ENCODE data around the gene DAG1.

DNA sequence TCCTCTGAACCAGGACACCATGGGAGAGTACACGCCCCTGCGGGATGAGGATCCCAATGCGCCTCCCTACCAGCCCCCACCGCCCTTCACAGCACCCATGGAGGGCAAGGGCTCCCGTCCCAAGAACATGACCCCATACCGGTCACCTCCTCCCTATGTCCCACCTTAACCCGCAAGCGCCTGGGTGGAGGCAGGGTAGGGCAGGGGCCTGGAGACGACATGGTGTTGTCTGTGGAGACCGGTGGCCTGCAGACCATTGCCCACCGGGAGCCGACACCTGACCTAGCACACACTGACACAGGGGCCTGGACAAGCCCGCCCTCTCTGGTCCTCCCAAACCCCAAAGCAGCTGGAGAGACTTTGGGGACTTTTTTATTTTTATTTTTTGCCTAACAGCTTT is 63.0 kb downstream of the DAG1 start:
- TF ChIP-seq ETV6 (conservative IDR thresholded peaks at IDR 0.05 in 1 of 2, IDR thresholded peaks at IDR 0.05 in 1 of 2; ENCODE audit: borderline replicate concordance in 1 of 2, low read depth in 1 of 2) = no peak
- TF ChIP-seq, protein P1, sequence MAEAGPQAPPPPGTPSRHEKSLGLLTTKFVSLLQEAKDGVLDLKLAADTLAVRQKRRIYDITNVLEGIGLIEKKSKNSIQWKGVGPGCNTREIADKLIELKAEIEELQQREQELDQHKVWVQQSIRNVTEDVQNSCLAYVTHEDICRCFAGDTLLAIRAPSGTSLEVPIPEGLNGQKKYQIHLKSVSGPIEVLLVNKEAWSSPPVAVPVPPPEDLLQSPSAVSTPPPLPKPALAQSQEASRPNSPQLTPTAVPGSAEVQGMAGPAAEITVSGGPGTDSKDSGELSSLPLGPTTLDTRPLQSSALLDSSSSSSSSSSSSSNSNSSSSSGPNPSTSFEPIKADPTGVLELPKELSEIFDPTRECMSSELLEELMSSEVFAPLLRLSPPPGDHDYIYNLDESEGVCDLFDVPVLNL (IDR thresholded peaks at IDR 0.05; ENCODE audit: low read depth, low read length) = no peak
- TF ChIP-seq HDAC2 (IDR thresholded peaks at IDR 0.05) = no peak
- TF ChIP-seq, protein P2, sequence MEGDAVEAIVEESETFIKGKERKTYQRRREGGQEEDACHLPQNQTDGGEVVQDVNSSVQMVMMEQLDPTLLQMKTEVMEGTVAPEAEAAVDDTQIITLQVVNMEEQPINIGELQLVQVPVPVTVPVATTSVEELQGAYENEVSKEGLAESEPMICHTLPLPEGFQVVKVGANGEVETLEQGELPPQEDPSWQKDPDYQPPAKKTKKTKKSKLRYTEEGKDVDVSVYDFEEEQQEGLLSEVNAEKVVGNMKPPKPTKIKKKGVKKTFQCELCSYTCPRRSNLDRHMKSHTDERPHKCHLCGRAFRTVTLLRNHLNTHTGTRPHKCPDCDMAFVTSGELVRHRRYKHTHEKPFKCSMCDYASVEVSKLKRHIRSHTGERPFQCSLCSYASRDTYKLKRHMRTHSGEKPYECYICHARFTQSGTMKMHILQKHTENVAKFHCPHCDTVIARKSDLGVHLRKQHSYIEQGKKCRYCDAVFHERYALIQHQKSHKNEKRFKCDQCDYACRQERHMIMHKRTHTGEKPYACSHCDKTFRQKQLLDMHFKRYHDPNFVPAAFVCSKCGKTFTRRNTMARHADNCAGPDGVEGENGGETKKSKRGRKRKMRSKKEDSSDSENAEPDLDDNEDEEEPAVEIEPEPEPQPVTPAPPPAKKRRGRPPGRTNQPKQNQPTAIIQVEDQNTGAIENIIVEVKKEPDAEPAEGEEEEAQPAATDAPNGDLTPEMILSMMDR (IDR thresholded peaks at IDR 0.05 in 2 of 3, conservative IDR thresholded peaks at IDR 0.05 in 1 of 3; ENCODE audit: control insufficient read depth in 2 of 3, extremely low read depth in 1 of 3, insufficient read depth in 1 of 3, low read depth in 3 of 3, low read length in 3 of 3) = no peak
- TF ChIP-seq EZH2 (IDR thresholded peaks at IDR 0.05; ENCODE audit: borderline replicate concordance, control insufficient read depth, low read depth, low read length) = no peak
- TF ChIP-seq IKZF1 (conservative IDR thresholded peaks at IDR 0.05) = no peak
- no peak for TF ChIP-seq TAF1 (IDR thresholded peaks at IDR 0.05; ENCODE audit: borderline replicate concordance, low read depth, low read length)
- TF ChIP-seq, protein P3, sequence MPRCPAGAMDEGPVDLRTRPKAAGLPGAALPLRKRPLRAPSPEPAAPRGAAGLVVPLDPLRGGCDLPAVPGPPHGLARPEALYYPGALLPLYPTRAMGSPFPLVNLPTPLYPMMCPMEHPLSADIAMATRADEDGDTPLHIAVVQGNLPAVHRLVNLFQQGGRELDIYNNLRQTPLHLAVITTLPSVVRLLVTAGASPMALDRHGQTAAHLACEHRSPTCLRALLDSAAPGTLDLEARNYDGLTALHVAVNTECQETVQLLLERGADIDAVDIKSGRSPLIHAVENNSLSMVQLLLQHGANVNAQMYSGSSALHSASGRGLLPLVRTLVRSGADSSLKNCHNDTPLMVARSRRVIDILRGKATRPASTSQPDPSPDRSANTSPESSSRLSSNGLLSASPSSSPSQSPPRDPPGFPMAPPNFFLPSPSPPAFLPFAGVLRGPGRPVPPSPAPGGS (IDR thresholded peaks at IDR 0.05; ENCODE audit: borderline replicate concordance, insufficient read depth, low read depth, low read length, poor library complexity, severe bottlenecking) = no peak
- TF ChIP-seq MXI1 (IDR thresholded peaks at IDR 0.05; ENCODE audit: low read depth, low read length) = no peak
- TF ChIP-seq, protein P4, sequence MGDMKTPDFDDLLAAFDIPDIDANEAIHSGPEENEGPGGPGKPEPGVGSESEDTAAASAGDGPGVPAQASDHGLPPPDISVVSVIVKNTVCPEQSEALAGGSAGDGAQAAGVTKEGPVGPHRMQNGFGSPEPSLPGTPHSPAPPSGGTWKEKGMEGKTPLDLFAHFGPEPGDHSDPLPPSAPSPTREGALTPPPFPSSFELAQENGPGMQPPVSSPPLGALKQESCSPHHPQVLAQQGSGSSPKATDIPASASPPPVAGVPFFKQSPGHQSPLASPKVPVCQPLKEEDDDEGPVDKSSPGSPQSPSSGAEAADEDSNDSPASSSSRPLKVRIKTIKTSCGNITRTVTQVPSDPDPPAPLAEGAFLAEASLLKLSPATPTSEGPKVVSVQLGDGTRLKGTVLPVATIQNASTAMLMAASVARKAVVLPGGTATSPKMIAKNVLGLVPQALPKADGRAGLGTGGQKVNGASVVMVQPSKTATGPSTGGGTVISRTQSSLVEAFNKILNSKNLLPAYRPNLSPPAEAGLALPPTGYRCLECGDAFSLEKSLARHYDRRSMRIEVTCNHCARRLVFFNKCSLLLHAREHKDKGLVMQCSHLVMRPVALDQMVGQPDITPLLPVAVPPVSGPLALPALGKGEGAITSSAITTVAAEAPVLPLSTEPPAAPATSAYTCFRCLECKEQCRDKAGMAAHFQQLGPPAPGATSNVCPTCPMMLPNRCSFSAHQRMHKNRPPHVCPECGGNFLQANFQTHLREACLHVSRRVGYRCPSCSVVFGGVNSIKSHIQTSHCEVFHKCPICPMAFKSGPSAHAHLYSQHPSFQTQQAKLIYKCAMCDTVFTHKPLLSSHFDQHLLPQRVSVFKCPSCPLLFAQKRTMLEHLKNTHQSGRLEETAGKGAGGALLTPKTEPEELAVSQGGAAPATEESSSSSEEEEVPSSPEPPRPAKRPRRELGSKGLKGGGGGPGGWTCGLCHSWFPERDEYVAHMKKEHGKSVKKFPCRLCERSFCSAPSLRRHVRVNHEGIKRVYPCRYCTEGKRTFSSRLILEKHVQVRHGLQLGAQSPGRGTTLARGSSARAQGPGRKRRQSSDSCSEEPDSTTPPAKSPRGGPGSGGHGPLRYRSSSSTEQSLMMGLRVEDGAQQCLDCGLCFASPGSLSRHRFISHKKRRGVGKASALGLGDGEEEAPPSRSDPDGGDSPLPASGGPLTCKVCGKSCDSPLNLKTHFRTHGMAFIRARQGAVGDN (IDR thresholded peaks at IDR 0.05) = no peak
- TF ChIP-seq, protein P5, sequence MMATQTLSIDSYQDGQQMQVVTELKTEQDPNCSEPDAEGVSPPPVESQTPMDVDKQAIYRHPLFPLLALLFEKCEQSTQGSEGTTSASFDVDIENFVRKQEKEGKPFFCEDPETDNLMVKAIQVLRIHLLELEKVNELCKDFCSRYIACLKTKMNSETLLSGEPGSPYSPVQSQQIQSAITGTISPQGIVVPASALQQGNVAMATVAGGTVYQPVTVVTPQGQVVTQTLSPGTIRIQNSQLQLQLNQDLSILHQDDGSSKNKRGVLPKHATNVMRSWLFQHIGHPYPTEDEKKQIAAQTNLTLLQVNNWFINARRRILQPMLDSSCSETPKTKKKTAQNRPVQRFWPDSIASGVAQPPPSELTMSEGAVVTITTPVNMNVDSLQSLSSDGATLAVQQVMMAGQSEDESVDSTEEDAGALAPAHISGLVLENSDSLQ (IDR thresholded peaks at IDR 0.05) = no peak

Data from GM12878 (cell line).